Neural crest cell (in vitro differentiated cells): ENCODE measurements around the gene SORCS2. TPM values are rescaled to one million over a fixed set of nuclear protein-coding genes. Genes with fewer than 3 reads are reported as not detected.

ENCODE experiments used
- DNase-seq: peaks from one replicate; pipeline ENCODE4 v3.0.0; 2021; ENCODE audit warnings: low read depth, mixed read lengths, low spot score
- H3K27ac Mint-ChIP-seq: one replicate; pipeline ENCODE4 v1.8.0; 2021; ENCODE audit warnings: mild to moderate bottlenecking, mixed read lengths; ENCODE audit not compliant: unreplicated experiment
- H3K27me3 Mint-ChIP-seq: 2 replicates; pipeline ENCODE4 v1.8.0; 2021; ENCODE audit warnings: low read depth, mild to moderate bottlenecking, mixed read lengths
- H3K36me3 Mint-ChIP-seq: 2 replicates; pipeline ENCODE4 v1.8.0; 2021; ENCODE audit warnings: low read depth, mild to moderate bottlenecking, mixed read lengths
- H3K4me1 Mint-ChIP-seq: 2 replicates; pipeline ENCODE4 v1.8.0; 2021; ENCODE audit warnings: mixed read lengths
- H3K4me3 Mint-ChIP-seq: one replicate; pipeline ENCODE4 v1.8.0; 2021; ENCODE audit warnings: mild to moderate bottlenecking, mixed read lengths
- H3K9me3 Mint-ChIP-seq: 2 replicates; pipeline ENCODE4 v1.8.0; 2021; ENCODE audit warnings: mixed read lengths
- CTCF ChIP-seq: fragments of 200-600 bp; sonication (generic); conservative IDR thresholded peaks from 2 replicates; pipeline ENCODE4 v1.5.0; 2021; ENCODE audit warnings: antibody characterized with exemption, mild to moderate bottlenecking
- total RNA-seq: library from RNA; stranded (reverse); gene quantifications from 2 replicates; pipeline ENCODE4 v1.2.1, GENCODE V29; 2021

SORCS2 gene
- total RNA-seq, 1 donor from 2014 or later: 1.1 TPM

- H3K4me3 Mint-ChIP-seq: no peak overlapping the region
- H3K9me3 Mint-ChIP-seq: no peaks in the 10 kb centered on the region
- no peak for TF ChIP-seq CTCF
- DNase-seq: no peak
- no peak overlapping the region for H3K27ac Mint-ChIP-seq
- peaks cover 15% of the 10 kb centered on the region for H3K4me1 Mint-ChIP-seq
- no peaks in the 10 kb centered on the region for H3K27me3 Mint-ChIP-seq
- no peaks in the 10 kb centered on the region for H3K36me3 Mint-ChIP-seq
These were observed 51.4 kb downstream of the SORCS2 start for GRCh38 chr4:7243609-7244330.

- no peaks in the 10 kb centered on the region for H3K9me3 Mint-ChIP-seq
- TF ChIP-seq CTCF: no peak
- H3K36me3 Mint-ChIP-seq: no peaks in the 10 kb centered on the region
- no peaks in the 10 kb centered on the region for H3K27me3 Mint-ChIP-seq
- peaks cover 12% of the 10 kb centered on the region for H3K4me1 Mint-ChIP-seq
- no peak for DNase-seq
- H3K4me3 Mint-ChIP-seq: no peak overlapping the region
- no peak overlapping the region for H3K27ac Mint-ChIP-seq
These were observed 52.0 kb downstream of the SORCS2 start for GRCh38 chr4:7244331-7244665.

- H3K4me3 Mint-ChIP-seq: no peak overlapping the region
- peaks cover 7% of the 10 kb centered on the region for H3K4me1 Mint-ChIP-seq
- DNase-seq: no peak
- no peaks in the 10 kb centered on the region for H3K36me3 Mint-ChIP-seq
- no peak for TF ChIP-seq CTCF
- H3K9me3 Mint-ChIP-seq: no peaks in the 10 kb centered on the region
- no peak overlapping the region for H3K27ac Mint-ChIP-seq
- H3K27me3 Mint-ChIP-seq: no peaks in the 10 kb centered on the region
These were observed 52.5 kb downstream of the SORCS2 start for GRCh38 chr4:7244751-7245320.

GRCh38 chr4:7247521-7247920 is 55.2 kb downstream of the SORCS2 start:
- no peaks in the 10 kb centered on the region for H3K4me1 Mint-ChIP-seq
- H3K9me3 Mint-ChIP-seq: no peaks in the 10 kb centered on the region
- no peaks in the 10 kb centered on the region for H3K27me3 Mint-ChIP-seq
- H3K36me3 Mint-ChIP-seq: no peaks in the 10 kb centered on the region
- TF ChIP-seq CTCF: no peak
- no peak for DNase-seq
- no peak overlapping the region for H3K27ac Mint-ChIP-seq
- H3K4me3 Mint-ChIP-seq: no peak overlapping the region

GRCh38 chr4:7247946-7248345 is 55.6 kb downstream of the SORCS2 start:
- no peaks in the 10 kb centered on the region for H3K36me3 Mint-ChIP-seq
- no peaks in the 10 kb centered on the region for H3K4me1 Mint-ChIP-seq
- no peak overlapping the region for H3K27ac Mint-ChIP-seq
- TF ChIP-seq CTCF: no peak
- no peak overlapping the region for H3K4me3 Mint-ChIP-seq
- H3K9me3 Mint-ChIP-seq: no peaks in the 10 kb centered on the region
- no peak for DNase-seq
- no peaks in the 10 kb centered on the region for H3K27me3 Mint-ChIP-seq
